Activated CD4-positive, alpha-beta T cell treated with anti-CD3 and anti-CD28 coated beads, Interleukin-2, amount 50 U/mL, for 16 hours (primary cell): ENCODE measurements around the gene PLCB1.
"Not testable (repeated sequence)": the region's sequence is repeated elsewhere in the genome, so short reads cannot be mapped to it uniquely, and the experiment has no call there.

Experiments used
- DNase-seq: peaks from one replicate; pipeline ENCODE4 v3.0.0-alpha.2; 2020

PLCB1 gene

GRCh38 chr20:8424010-8424409 is 291.9 kb downstream of the PLCB1 start:
- no peak for DNase-seq

GRCh38 chr20:8425016-8425415 is 292.9 kb downstream of the PLCB1 start:
- no peak for DNase-seq

- no peak for DNase-seq
These were observed 293.7 kb downstream of the PLCB1 start for GRCh38 chr20:8425802-8426201.

GRCh38 chr20:8427419-8428040 is 295.5 kb downstream of the PLCB1 start:
- no peak for DNase-seq

GRCh38 chr20:8428988-8429387 is 296.9 kb downstream of the PLCB1 start:
- peak; percentile 11 for DNase-seq

GRCh38 chr20:8431538-8432434 is 299.7 kb downstream of the PLCB1 start:
- DNase-seq, result no peak

- no peak for DNase-seq
These were observed 300.5 kb downstream of the PLCB1 start for GRCh38 chr20:8432435-8433148.

- no peak for DNase-seq
These were observed 301.2 kb downstream of the PLCB1 start for GRCh38 chr20:8433291-8433690.

- DNase-seq, result no peak
These were observed 302.3 kb downstream of the PLCB1 start for GRCh38 chr20:8434326-8434876.

- no peak for DNase-seq
These were observed 303.4 kb downstream of the PLCB1 start for GRCh38 chr20:8435285-8436035.

GRCh38 chr20:8436938-8437337 is 304.9 kb downstream of the PLCB1 start:
- not testable (repeated sequence) for DNase-seq

GRCh38 chr20:8438748-8439147 is 306.7 kb downstream of the PLCB1 start:
- no peak for DNase-seq

GRCh38 chr20:8443464-8444072 is 311.5 kb downstream of the PLCB1 start:
- DNase-seq, result no peak

- DNase-seq, result no peak
These were observed 315.4 kb downstream of the PLCB1 start for GRCh38 chr20:8447262-8448120.

GRCh38 chr20:8449123-8449522 is 317.1 kb downstream of the PLCB1 start:
- DNase-seq, result no peak

GRCh38 chr20:8454137-8454712 is 322.2 kb downstream of the PLCB1 start:
- peak; percentile 44 for DNase-seq

GRCh38 chr20:8456765-8457164 is 324.7 kb downstream of the PLCB1 start:
- DNase-seq, result no peak

GRCh38 chr20:8457978-8458377 is 325.9 kb downstream of the PLCB1 start:
- no peak for DNase-seq

- no peak for DNase-seq
These were observed 329.1 kb downstream of the PLCB1 start for GRCh38 chr20:8461186-8461585.

- no peak for DNase-seq
These were observed 332.3 kb downstream of the PLCB1 start for GRCh38 chr20:8464368-8464767.

- not testable (repeated sequence) for DNase-seq
These were observed 334.7 kb downstream of the PLCB1 start for GRCh38 chr20:8466781-8467180.
